GM18505 (cell line): ENCODE results near the gene SLC4A11.
"Not testable (repeated sequence)": the region's sequence is repeated elsewhere in the genome, so short reads cannot be mapped to it uniquely, and the experiment has no call there.

Experiments used
- ATAC-seq: cut with Tn5 transposase; IDR thresholded peaks from one replicate; pipeline ENCODE4 v1.9.1; 2021; ENCODE audit not compliant: unreplicated experiment
- POLR2A ChIP-seq: IDR thresholded peaks from 4 replicates; pipeline ENCODE4 v1.6.1; 2011; ENCODE audit warnings: borderline replicate concordance; ENCODE audit not compliant: insufficient read depth, insufficient read length; ENCODE audit errors: extremely low read depth

Gene SLC4A11

GRCh38 chr20:3192226-3193015, 46.6 kb downstream of the SLC4A11 start:
- no peak for TF ChIP-seq POLR2A
- no peak for ATAC-seq

GRCh38 chr20:3190681-3191111, 48.3 kb downstream of the SLC4A11 start:
- no peak for ATAC-seq
- TF ChIP-seq POLR2A = no peak

- TF ChIP-seq POLR2A = no peak
- no peak for ATAC-seq
These were observed 49.3 kb downstream of the SLC4A11 start for GRCh38 chr20:3189561-3190131.

GRCh38 chr20:3188823-3189413, 50.1 kb downstream of the SLC4A11 start:
- TF ChIP-seq POLR2A = no peak
- no peak for ATAC-seq

- ATAC-seq = not testable (repeated sequence)
These were observed 51.1 kb downstream of the SLC4A11 start for GRCh38 chr20:3187861-3188260.

GRCh38 chr20:3183896-3184612, 54.9 kb downstream of the SLC4A11 start:
- no peak for TF ChIP-seq POLR2A
- ATAC-seq = no peak

- not testable (repeated sequence) for ATAC-seq
These were observed 56.6 kb downstream of the SLC4A11 start for GRCh38 chr20:3182429-3182828.

- TF ChIP-seq POLR2A = no peak
- ATAC-seq = no peak
These were observed 57.7 kb downstream of the SLC4A11 start for GRCh38 chr20:3181270-3181669.

- TF ChIP-seq POLR2A = no peak
- ATAC-seq = no peak
These were observed 58.7 kb downstream of the SLC4A11 start for GRCh38 chr20:3180319-3180718.

- no peak for ATAC-seq
- TF ChIP-seq POLR2A = no peak
These were observed 61.1 kb downstream of the SLC4A11 start for GRCh38 chr20:3177746-3178485.
